GM20431 (cell line): ENCODE measurements around the gene CRNKL1.

Experiments used
- in situ Hi-C: fragments of 300-500 bp; cut with MseI, MboI; formaldehyde crosslinking; loops from one replicate; pipeline ENCODE4 v1.15.0; 2020; ENCODE audit warnings: low sequenced_read_pairs; ENCODE audit not compliant: unreplicated experiment

Gene CRNKL1

GRCh38 chr20:20070871-20071726, 18.8 kb upstream of the CRNKL1 start:
- in situ Hi-C loops: no loop called here

GRCh38 chr20:20065361-20065760, 13.1 kb upstream of the CRNKL1 start:
- in situ Hi-C loops: no loop called here

GRCh38 chr20:20063941-20064702, 11.9 kb upstream of the CRNKL1 start:
- in situ Hi-C loops: no loop called here

- in situ Hi-C loops: no loop called here
Measured at GRCh38 chr20:20060234-20060998, 8.2 kb upstream of the CRNKL1 start.

GRCh38 chr20:20051767-20052073, 546 bp downstream of the CRNKL1 start:
- in situ Hi-C loops: no loop called here

- in situ Hi-C loops: no loop called here
Measured at GRCh38 chr20:20039752-20040387, 12.4 kb downstream of the CRNKL1 start.

- in situ Hi-C loops: no loop called here
Measured at GRCh38 chr20:20038586-20038985, 13.7 kb downstream of the CRNKL1 start.

GRCh38 chr20:20037960-20038359, 14.3 kb downstream of the CRNKL1 start:
- in situ Hi-C loops: no loop called here

- in situ Hi-C loops: no loop called here
Measured at GRCh38 chr20:20036756-20037155, 15.5 kb downstream of the CRNKL1 start.

GRCh38 chr20:20034486-20034885, 17.8 kb downstream of the CRNKL1 start:
- in situ Hi-C loops: no loop called here

GRCh38 chr20:20031790-20032189, 20.5 kb downstream of the CRNKL1 start:
- in situ Hi-C loops: no loop called here

GRCh38 chr20:20027284-20027683, 25.0 kb downstream of the CRNKL1 start:
- in situ Hi-C loops: no loop called here

- in situ Hi-C loops: no loop called here
Measured at GRCh38 chr20:20024942-20025341, 27.3 kb downstream of the CRNKL1 start.

GRCh38 chr20:20023395-20023794, 28.9 kb downstream of the CRNKL1 start:
- in situ Hi-C loops: no loop called here

GRCh38 chr20:20022498-20022897, 29.8 kb downstream of the CRNKL1 start:
- in situ Hi-C loops: no loop called here

- in situ Hi-C loops: no loop called here
Measured at GRCh38 chr20:20021835-20022234, 30.4 kb downstream of the CRNKL1 start.

GRCh38 chr20:20020908-20021307, 31.4 kb downstream of the CRNKL1 start:
- in situ Hi-C loops: no loop called here

GRCh38 chr20:20019123-20019522, 33.1 kb downstream of the CRNKL1 start:
- in situ Hi-C loops: no loop called here

GRCh38 chr20:20018366-20018765, 33.9 kb downstream of the CRNKL1 start:
- in situ Hi-C loops: no loop called here

GRCh38 chr20:20017844-20018185, 34.5 kb downstream of the CRNKL1 start:
- in situ Hi-C loops: no loop called here
